GM12873 (cell line): ENCODE data around the gene SLC25A26.

Experiments
- CTCF ChIP-seq: IDR thresholded peaks from 2 replicates; pipeline ENCODE4 v1.5.1; 2012; ENCODE audit warnings: low read depth, mild to moderate bottlenecking, moderate library complexity, low read length, control low read depth; ENCODE audit not compliant: insufficient read depth; ENCODE audit errors: missing control alignments

SLC25A26 gene

GRCh38 chr3:66303491-66303901 is 82.7 kb downstream of the SLC25A26 start:
- TF ChIP-seq CTCF = no peak

GRCh38 chr3:66304293-66304692 is 83.5 kb downstream of the SLC25A26 start:
- TF ChIP-seq CTCF = no peak

GRCh38 chr3:66312039-66312438 is 91.2 kb downstream of the SLC25A26 start:
- TF ChIP-seq CTCF = no peak

- no peak for TF ChIP-seq CTCF
These were observed 93.7 kb downstream of the SLC25A26 start for GRCh38 chr3:66314455-66314854.

- TF ChIP-seq CTCF = no peak
These were observed 97.1 kb downstream of the SLC25A26 start for GRCh38 chr3:66317750-66318376.

GRCh38 chr3:66320390-66320789 is 99.6 kb downstream of the SLC25A26 start:
- no peak for TF ChIP-seq CTCF

- TF ChIP-seq CTCF = no peak
These were observed 101.6 kb downstream of the SLC25A26 start for GRCh38 chr3:66322436-66322835.
